IMR-90 (cell line): ENCODE results near the gene MAP3K9. TPM values are rescaled to one million over a fixed set of nuclear protein-coding genes. Genes with fewer than 3 reads are reported as not detected.

Experiments
- ATAC-seq: fragments of 200-7000 bp; cut with Tn5 transposase; 2 replicates; pipeline ENCODE4 v1.9.1; 2020; ENCODE audit warnings: low read depth, mild to moderate bottlenecking, moderate library complexity
- BruUV-seq: library from RNA; stranded (reverse); fragments of 400-500 nt; replicated peaks from 2 replicates; lab custom pipeline; 2021; lab: Mats Ljungman, UMichigan
- CTCF ChIA-PET: fragments of 300-600 bp; formaldehyde crosslinking; extraction: SDS; loops from one replicate; lab custom pipeline; 2021; ENCODE audit warnings: antibody characterized with exemption; lab: Yijun Ruan, JAX
- POLR2A ChIA-PET: fragments of 300-600 bp; sonication (Branson Sonifier 250); formaldehyde crosslinking; loops from one replicate; lab custom pipeline; 2022; ENCODE audit warnings: antibody characterized with exemption; ENCODE audit not compliant: unreplicated experiment; lab: Charles Lee
- DNase-seq: peaks from one replicate; pipeline ENCODE4 v3.0.0; 2013
- H2AFZ ChIP-seq: replicated peaks from 2 replicates; pipeline ENCODE3; 2013; ENCODE audit warnings: low read length, mild to moderate bottlenecking; ENCODE audit not compliant: poor library complexity
- H2AK5ac ChIP-seq: 2 replicates; pipeline ENCODE4 v1.6.1; 2013; ENCODE audit warnings: low read depth, low read length, inconsistent platforms
- H2AK9ac ChIP-seq: replicated peaks from 2 replicates; pipeline ENCODE3; 2013; ENCODE audit warnings: mild to moderate bottlenecking, low read depth, low read length, moderate library complexity; ENCODE audit not compliant: poor library complexity
- H2BK120ac ChIP-seq: 2 replicates; pipeline ENCODE4 v1.6.1; 2013; ENCODE audit warnings: low read depth, low read length, inconsistent platforms
- H2BK15ac ChIP-seq: 3 replicates; pipeline ENCODE4 v1.6.1; 2013; ENCODE audit warnings: low read depth, low read length, inconsistent platforms
- H2BK20ac ChIP-seq: 2 replicates; pipeline ENCODE4 v1.6.1; 2013; ENCODE audit warnings: low read depth, mild to moderate bottlenecking, inconsistent platforms, low read length, moderate library complexity
- H2BK5ac ChIP-seq: 2 replicates; pipeline ENCODE4 v1.6.1; 2013; ENCODE audit warnings: mild to moderate bottlenecking, low read depth, low read length, inconsistent platforms; ENCODE audit not compliant: poor library complexity, severe bottlenecking
- H3K14ac ChIP-seq: replicated peaks from 2 replicates; pipeline ENCODE4 v1.6.1; 2013; ENCODE audit warnings: low read depth, low read length, inconsistent platforms
- H3K18ac ChIP-seq: 2 replicates; pipeline ENCODE4 v1.6.1; 2013; ENCODE audit warnings: low read depth, low read length, control low read depth
- H3K23ac ChIP-seq: 2 replicates; pipeline ENCODE4 v1.6.1; 2013; ENCODE audit warnings: low read depth, low read length, inconsistent platforms
- H3K27ac ChIP-seq: 2 replicates; pipeline ENCODE4 v1.5.1; 2013; ENCODE audit warnings: mild to moderate bottlenecking, control low read depth, low read length; ENCODE audit not compliant: insufficient read depth
- H3K27me3 ChIP-seq: 2 replicates; pipeline ENCODE4 v1.6.1; 2013; ENCODE audit warnings: low read length; ENCODE audit not compliant: control insufficient read depth, insufficient read depth
- H3K36me3 ChIP-seq: 2 replicates; pipeline ENCODE4 v1.6.1; 2013; ENCODE audit warnings: low read length, mixed read lengths; ENCODE audit not compliant: control insufficient read depth, insufficient read depth
- H3K4ac ChIP-seq: 2 replicates; pipeline ENCODE4 v1.6.1; 2013; ENCODE audit warnings: low read depth, low read length, inconsistent platforms
- H3K4me1 ChIP-seq: 2 replicates; pipeline ENCODE4 v1.6.1; 2013; ENCODE audit warnings: low read length, mixed read lengths; ENCODE audit not compliant: control insufficient read depth, insufficient read depth
- H3K4me2 ChIP-seq: 2 replicates; pipeline ENCODE4 v1.6.1; 2013; ENCODE audit warnings: low read depth, mild to moderate bottlenecking, control low read depth, low read length, moderate library complexity
- H3K4me3 ChIP-seq: 2 replicates; pipeline ENCODE4 v1.5.1; 2013; ENCODE audit warnings: low read depth, mild to moderate bottlenecking, control low read depth, low read length, moderate library complexity; ENCODE audit not compliant: insufficient read depth
- H3K56ac ChIP-seq: 2 replicates; pipeline ENCODE4 v1.6.1; 2013; ENCODE audit warnings: low read length, inconsistent platforms; ENCODE audit not compliant: insufficient read depth; ENCODE audit errors: extremely low read depth
- H3K79me1 ChIP-seq, 2 experiments: 2 replicates each; pipeline ENCODE4 v1.6.1; 2013; ENCODE audit warnings: low read length in 2 of 2, inconsistent platforms in 1 of 2, low read depth in 1 of 2
- H3K9ac ChIP-seq: 2 replicates; pipeline ENCODE4 v1.6.1; 2013; ENCODE audit warnings: low read depth, low read length, control low read depth
- H3K9me1 ChIP-seq: 2 replicates; pipeline ENCODE4 v1.6.1; 2013; ENCODE audit warnings: low read length, inconsistent platforms; ENCODE audit not compliant: insufficient read depth
- H3K9me3 ChIP-seq: 2 replicates; pipeline ENCODE4 v1.6.1; 2013; ENCODE audit warnings: low read length; ENCODE audit not compliant: control insufficient read depth, insufficient read depth
- H4K20me1 ChIP-seq: 2 replicates; pipeline ENCODE4 v1.6.1; 2013; ENCODE audit warnings: low read length, inconsistent platforms; ENCODE audit not compliant: insufficient read depth
- H4K5ac ChIP-seq: 2 replicates; pipeline ENCODE4 v1.6.1; 2013; ENCODE audit warnings: mild to moderate bottlenecking, low read depth, low read length, control low read depth
- H4K8ac ChIP-seq, 2 experiments: 2 replicates each; pipeline ENCODE4 v1.6.1; 2013; ENCODE audit warnings: low read depth in 2 of 2, low read length in 2 of 2, control low read depth in 1 of 2, inconsistent platforms in 1 of 2
- H4K91ac ChIP-seq: 2 replicates; pipeline ENCODE4 v1.6.1; 2013; ENCODE audit warnings: low read depth, low read length, inconsistent platforms; ENCODE audit not compliant: insufficient read depth
- CHD1 ChIP-seq: IDR thresholded peaks from 2 replicates; pipeline ENCODE4 v1.6.1; 2012; ENCODE audit warnings: low read depth, low read length, improper control_type of control experiment
- MXI1 ChIP-seq: IDR thresholded peaks from 2 replicates; pipeline ENCODE4 v1.6.1; 2012; ENCODE audit warnings: low read depth, mild to moderate bottlenecking, low read length, moderate library complexity, borderline replicate concordance
- NFE2L2 ChIP-seq: fragments of 150-350 bp; IDR thresholded peaks from 2 replicates; pipeline ENCODE4 v1.6.1; 2016; ENCODE audit warnings: low read depth, mild to moderate bottlenecking, low read length
- POLR2A ChIP-seq: IDR thresholded peaks from 2 replicates; pipeline ENCODE4 v1.6.1; 2012; ENCODE audit warnings: mild to moderate bottlenecking, low read depth, low read length
- RFX5 ChIP-seq: IDR thresholded peaks from 2 replicates; pipeline ENCODE4 v1.8.0; 2012; ENCODE audit warnings: low read depth, mild to moderate bottlenecking, low read length, moderate library complexity
- SMC3 ChIP-seq: fragments of 150-350 bp; IDR thresholded peaks from 2 replicates; pipeline ENCODE4 v1.6.1; 2016; ENCODE audit warnings: low read depth, mild to moderate bottlenecking, antibody characterized with exemption, low read length, moderate library complexity
- WGBS, 2 experiments: methylation state at CpG; one replicate each; pipeline versions ENCODE4 v1.1.5 to v1.1.7; 2013; ENCODE audit warnings: missing lambda C conversion rate in 2 of 2; ENCODE audit not compliant: insufficient read length in 1 of 2; ENCODE audit errors: extremely low coverage in 2 of 2; 5-methylcytosine and 5-hydroxymethylcytosine counted together
- dilution Hi-C: fragments of 300-500 bp; cut with HindIII; formaldehyde crosslinking; loops from one replicate; pipeline ENCODE4 v1.14.3; 2018; ENCODE audit warnings: low sequenced_read_pairs; ENCODE audit not compliant: unreplicated experiment
- in situ Hi-C: fragments of 300-500 bp; cut with MboI; formaldehyde crosslinking; loops from 3 replicates; pipeline ENCODE4 v1.14.3; 2019; ENCODE audit warnings: low sequenced_read_pairs, inconsistent platforms, mixed read lengths
- intact Hi-C: fragments of 100-400 bp; cut with micrococcal nuclease; formaldehyde crosslinking; loops from 2 replicates; pipeline ENCODE4 v1.10.0; 2022
- polyA plus RNA-seq, 3 experiments: library from polyadenylated mRNA; depleted of rRNA; stranded (reverse); fragments of >200 nt; gene quantifications; 2 replicates each; pipeline ENCODE4 v1.2.3, GENCODE V29; 2012; ENCODE audit warnings: low replicate concordance in 1 of 3
- total RNA-seq: library from RNA; depleted of rRNA; stranded (reverse); fragments of >200 nt; gene quantifications from 2 replicates; pipeline ENCODE4 v1.2.3, GENCODE V29; 2012
- TF ChIP-seq, protein P1 (sequence below): conservative IDR thresholded peaks from 2 replicates; pipeline ENCODE4 v1.5.1; 2012; ENCODE audit warnings: mild to moderate bottlenecking, low read depth, low read length, improper control_type of control experiment

Gene MAP3K9
- total and polyA plus RNA-seq, 2 of the 4 experiments (the other 2 are of a cell fraction): 0.17 to 0.18 TPM

DNA sequence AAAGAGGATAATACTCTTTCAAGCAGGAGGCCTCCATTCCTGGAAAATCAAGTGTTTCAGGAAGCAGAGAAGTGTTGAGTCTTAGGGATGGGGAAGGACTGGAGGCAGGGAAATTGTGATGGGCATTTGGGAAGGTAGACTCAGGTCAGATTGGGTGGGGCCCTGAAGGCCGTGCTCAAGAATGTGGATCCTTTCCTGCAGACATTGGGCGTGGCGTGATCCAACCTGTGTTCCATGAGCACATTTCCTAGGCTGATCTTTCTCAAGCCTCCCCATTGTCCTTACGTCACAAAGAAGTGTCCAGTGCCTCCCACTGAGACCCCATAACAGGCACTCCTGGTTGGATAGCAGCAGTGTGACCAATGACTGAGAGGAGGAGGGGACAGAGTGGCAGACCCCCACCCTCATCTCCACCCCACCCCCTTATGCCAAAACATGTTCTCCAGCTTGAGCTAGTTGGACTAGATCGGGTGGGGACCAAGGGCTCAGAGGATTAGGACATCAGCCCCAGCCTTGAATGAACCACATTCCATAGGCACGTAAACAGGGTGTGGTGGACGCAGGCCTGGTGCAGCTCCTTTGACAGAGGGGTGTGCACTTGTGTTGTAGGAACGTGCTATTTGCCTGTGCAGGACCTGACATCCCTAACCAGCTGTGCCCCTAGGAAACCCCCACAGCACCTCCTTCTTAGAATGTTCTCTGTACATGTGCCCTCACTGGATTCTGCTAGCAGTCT is 90.8 kb downstream of the MAP3K9 start:
- BruUV-seq: no TSS peak
- no peak overlapping the region for H3K4me2 ChIP-seq
- no peak overlapping the region for H3K4me3 ChIP-seq
- no peak overlapping the region for H2AFZ ChIP-seq
- CTCF ChIA-PET: no interaction called here
- H3K9me3 ChIP-seq: no peaks in the 10 kb centered on the region
- POLR2A ChIA-PET: no interaction called here
- H3K27me3 ChIP-seq: peaks cover 8% of the 10 kb centered on the region
- no peak overlapping the region for H2BK15ac ChIP-seq
- no peaks in the 10 kb centered on the region for H3K4me1 ChIP-seq
- H3K4ac ChIP-seq: no peak overlapping the region
- no peak overlapping the region for H3K9ac ChIP-seq
- H3K18ac ChIP-seq: no peak overlapping the region
- no peaks in the 10 kb centered on the region for H3K36me3 ChIP-seq
- H2AK5ac ChIP-seq: no peak overlapping the region
- H3K9me1 ChIP-seq: no peaks in the 10 kb centered on the region
- H3K14ac ChIP-seq: no peak overlapping the region
- WGBS, 2 experiments: no CpG with 5 or more reads among the region's 8 CpGs
- H4K8ac ChIP-seq: no peak overlapping the region
- no peak overlapping the region for H3K56ac ChIP-seq
- TF ChIP-seq RFX5 (no peak), NFE2L2 (no peak), POLR2A (no peak), SMC3 (no peak), CHD1 (no peak), MXI1 (no peak)
- TF ChIP-seq, protein P1, sequence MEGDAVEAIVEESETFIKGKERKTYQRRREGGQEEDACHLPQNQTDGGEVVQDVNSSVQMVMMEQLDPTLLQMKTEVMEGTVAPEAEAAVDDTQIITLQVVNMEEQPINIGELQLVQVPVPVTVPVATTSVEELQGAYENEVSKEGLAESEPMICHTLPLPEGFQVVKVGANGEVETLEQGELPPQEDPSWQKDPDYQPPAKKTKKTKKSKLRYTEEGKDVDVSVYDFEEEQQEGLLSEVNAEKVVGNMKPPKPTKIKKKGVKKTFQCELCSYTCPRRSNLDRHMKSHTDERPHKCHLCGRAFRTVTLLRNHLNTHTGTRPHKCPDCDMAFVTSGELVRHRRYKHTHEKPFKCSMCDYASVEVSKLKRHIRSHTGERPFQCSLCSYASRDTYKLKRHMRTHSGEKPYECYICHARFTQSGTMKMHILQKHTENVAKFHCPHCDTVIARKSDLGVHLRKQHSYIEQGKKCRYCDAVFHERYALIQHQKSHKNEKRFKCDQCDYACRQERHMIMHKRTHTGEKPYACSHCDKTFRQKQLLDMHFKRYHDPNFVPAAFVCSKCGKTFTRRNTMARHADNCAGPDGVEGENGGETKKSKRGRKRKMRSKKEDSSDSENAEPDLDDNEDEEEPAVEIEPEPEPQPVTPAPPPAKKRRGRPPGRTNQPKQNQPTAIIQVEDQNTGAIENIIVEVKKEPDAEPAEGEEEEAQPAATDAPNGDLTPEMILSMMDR: no peak
- H2BK20ac ChIP-seq: no peak overlapping the region
- H4K91ac ChIP-seq: no peak overlapping the region
- in situ Hi-C loops (no loop called here), intact Hi-C loops (loop anchor here (10.0 kb wide), 1 partner anchor 624 kb away; no protein-coding TSS in a partner anchor), dilution Hi-C loops (no loop called here)
- no peak overlapping the region for H3K27ac ChIP-seq
- no peak overlapping the region for H4K5ac ChIP-seq
- ATAC-seq (no peak), DNase-seq (no peak)
- H2AK9ac ChIP-seq: no peak overlapping the region
- no peaks in the 10 kb centered on the region for H3K79me1 ChIP-seq
- no peak overlapping the region for H2BK120ac ChIP-seq
- no peaks in the 10 kb centered on the region for H4K20me1 ChIP-seq
- H2BK5ac ChIP-seq: no peak overlapping the region
- H3K23ac ChIP-seq: no peak overlapping the region
